ENCODE measurements around the gene GORAB. TPM values are rescaled to one million over a fixed set of nuclear protein-coding genes. Genes with fewer than 3 reads are reported as not detected.

The GORAB gene
- total and polyA plus RNA-seq, 4 donors = 12.1 to 18.3 (median 13.2) TPM

GRCh38 chr1:170511038-170511437 is 20.9 kb upstream of the GORAB start:
- Histone ChIP-seq H3K4me1 (ENCODE audit: control insufficient read depth, insufficient read depth, low read length) (no peaks in the 10 kb centered on the region), H3K27me3 (ENCODE audit: control insufficient read depth, insufficient read depth, low read length) (no peaks in the 10 kb centered on the region), H3K36me3 (ENCODE audit: control insufficient read depth, insufficient read depth, low read length) (no peaks in the 10 kb centered on the region), H3K4me3 (ENCODE audit: low read depth, low read length) (no peak overlapping the region), H3K9me3 (ENCODE audit: control insufficient read depth, insufficient read depth, low read length) (no peaks in the 10 kb centered on the region), H3K27ac (ENCODE audit: low read depth, low read length) (no peak overlapping the region)
- 63% methylated on average over 4 of the region's 5 CpGs for WGBS (ENCODE audit: insufficient coverage)
- peak in 1 of 6 donors; percentile 9 for DNase-seq (ENCODE audit: low read depth in 4 of 6, low spot score in 6 of 6)

GRCh38 chr1:170513138-170513537 is 18.8 kb upstream of the GORAB start:
- no peak for DNase-seq (ENCODE audit: low read depth in 4 of 6, low spot score in 6 of 6)
- Histone ChIP-seq H3K27me3 (ENCODE audit: control insufficient read depth, insufficient read depth, low read length) (no peaks in the 10 kb centered on the region), H3K27ac (ENCODE audit: low read depth, low read length) (no peak overlapping the region), H3K4me1 (ENCODE audit: control insufficient read depth, insufficient read depth, low read length) (no peaks in the 10 kb centered on the region), H3K36me3 (ENCODE audit: control insufficient read depth, insufficient read depth, low read length) (no peaks in the 10 kb centered on the region), H3K9me3 (ENCODE audit: control insufficient read depth, insufficient read depth, low read length) (no peaks in the 10 kb centered on the region), H3K4me3 (ENCODE audit: low read depth, low read length) (no peak overlapping the region)
- no CpG with 5 or more reads among the region's 1 CpG for WGBS (ENCODE audit: insufficient coverage)

GRCh38 chr1:170518185-170518834 is 13.7 kb upstream of the GORAB start:
- Histone ChIP-seq H3K4me3 (ENCODE audit: low read depth, low read length) (no peak overlapping the region), H3K27me3 (ENCODE audit: control insufficient read depth, insufficient read depth, low read length) (no peaks in the 10 kb centered on the region), H3K9me3 (ENCODE audit: control insufficient read depth, insufficient read depth, low read length) (no peaks in the 10 kb centered on the region), H3K27ac (ENCODE audit: low read depth, low read length) (no peak overlapping the region), H3K4me1 (ENCODE audit: control insufficient read depth, insufficient read depth, low read length) (no peaks in the 10 kb centered on the region), H3K36me3 (ENCODE audit: control insufficient read depth, insufficient read depth, low read length) (no peaks in the 10 kb centered on the region)
- WGBS (ENCODE audit: insufficient coverage) = 90% methylated on average over 1 of the region's 4 CpGs
- no peak for DNase-seq (ENCODE audit: low read depth in 4 of 6, low spot score in 6 of 6)

GRCh38 chr1:170518965-170519364 is 13.0 kb upstream of the GORAB start:
- DNase-seq (ENCODE audit: low read depth in 4 of 6, low spot score in 6 of 6) = no peak
- Histone ChIP-seq H3K27ac (ENCODE audit: low read depth, low read length) (no peak overlapping the region), H3K27me3 (ENCODE audit: control insufficient read depth, insufficient read depth, low read length) (no peaks in the 10 kb centered on the region), H3K4me1 (ENCODE audit: control insufficient read depth, insufficient read depth, low read length) (no peaks in the 10 kb centered on the region), H3K4me3 (ENCODE audit: low read depth, low read length) (no peak overlapping the region), H3K36me3 (ENCODE audit: control insufficient read depth, insufficient read depth, low read length) (no peaks in the 10 kb centered on the region), H3K9me3 (ENCODE audit: control insufficient read depth, insufficient read depth, low read length) (no peaks in the 10 kb centered on the region)
- no CpG with 5 or more reads among the region's 3 CpGs for WGBS (ENCODE audit: insufficient coverage)

GRCh38 chr1:170520601-170521000 is 11.4 kb upstream of the GORAB start:
- Histone ChIP-seq H3K9me3 (ENCODE audit: control insufficient read depth, insufficient read depth, low read length) (no peaks in the 10 kb centered on the region), H3K27me3 (ENCODE audit: control insufficient read depth, insufficient read depth, low read length) (no peaks in the 10 kb centered on the region), H3K4me1 (ENCODE audit: control insufficient read depth, insufficient read depth, low read length) (no peaks in the 10 kb centered on the region), H3K4me3 (ENCODE audit: low read depth, low read length) (no peak overlapping the region), H3K27ac (ENCODE audit: low read depth, low read length) (no peak overlapping the region), H3K36me3 (ENCODE audit: control insufficient read depth, insufficient read depth, low read length) (no peaks in the 10 kb centered on the region)
- no peak for DNase-seq (ENCODE audit: low read depth in 4 of 6, low spot score in 6 of 6)

- no peak for DNase-seq (ENCODE audit: low read depth in 4 of 6, low spot score in 6 of 6)
- Histone ChIP-seq H3K4me1 (ENCODE audit: control insufficient read depth, insufficient read depth, low read length) (no peaks in the 10 kb centered on the region), H3K4me3 (ENCODE audit: low read depth, low read length) (no peak overlapping the region), H3K36me3 (ENCODE audit: control insufficient read depth, insufficient read depth, low read length) (no peaks in the 10 kb centered on the region), H3K27me3 (ENCODE audit: control insufficient read depth, insufficient read depth, low read length) (no peaks in the 10 kb centered on the region), H3K9me3 (ENCODE audit: control insufficient read depth, insufficient read depth, low read length) (no peaks in the 10 kb centered on the region), H3K27ac (ENCODE audit: low read depth, low read length) (no peak overlapping the region)
Observed at GRCh38 chr1:170521818-170522217, 10.1 kb upstream of the GORAB start.

- Histone ChIP-seq H3K27me3 (ENCODE audit: control insufficient read depth, insufficient read depth, low read length) (no peaks in the 10 kb centered on the region), H3K4me1 (ENCODE audit: control insufficient read depth, insufficient read depth, low read length) (peaks cover 3% of the 10 kb centered on the region), H3K9me3 (ENCODE audit: control insufficient read depth, insufficient read depth, low read length) (no peaks in the 10 kb centered on the region), H3K36me3 (ENCODE audit: control insufficient read depth, insufficient read depth, low read length) (no peaks in the 10 kb centered on the region), H3K4me3 (ENCODE audit: low read depth, low read length) (peak overlapping the region; percentile 61), H3K27ac (ENCODE audit: low read depth, low read length) (peak overlapping the region; percentile 93)
- whole genome bisulfite sequencing (ENCODE audit: insufficient coverage) = 24% methylated on average over 17 of the region's 29 CpGs
- peak in 4 of 6 donors; percentile 4 to 48 (median 14) for DNase-seq (ENCODE audit: low read depth in 4 of 6, low spot score in 6 of 6)
Observed at GRCh38 chr1:170530972-170531757, 801 bp upstream of the GORAB start.

GRCh38 chr1:170533298-170533697 is 1.3 kb downstream of the GORAB start:
- Histone ChIP-seq H3K36me3 (ENCODE audit: control insufficient read depth, insufficient read depth, low read length) (no peaks in the 10 kb centered on the region), H3K9me3 (ENCODE audit: control insufficient read depth, insufficient read depth, low read length) (no peaks in the 10 kb centered on the region), H3K27ac (ENCODE audit: low read depth, low read length) (no peak overlapping the region), H3K4me3 (ENCODE audit: low read depth, low read length) (peak overlapping the region; percentile 61), H3K27me3 (ENCODE audit: control insufficient read depth, insufficient read depth, low read length) (no peaks in the 10 kb centered on the region), H3K4me1 (ENCODE audit: control insufficient read depth, insufficient read depth, low read length) (peaks cover 3% of the 10 kb centered on the region)
- DNase-seq (ENCODE audit: low read depth in 4 of 6, low spot score in 6 of 6) = no peak
- WGBS (ENCODE audit: insufficient coverage) = no CpG with 5 or more reads among the region's 3 CpGs

- Histone ChIP-seq H3K36me3 (ENCODE audit: control insufficient read depth, insufficient read depth, low read length) (no peaks in the 10 kb centered on the region), H3K27me3 (ENCODE audit: control insufficient read depth, insufficient read depth, low read length) (no peaks in the 10 kb centered on the region), H3K4me3 (ENCODE audit: low read depth, low read length) (no peak overlapping the region), H3K4me1 (ENCODE audit: control insufficient read depth, insufficient read depth, low read length) (peaks cover 3% of the 10 kb centered on the region), H3K9me3 (ENCODE audit: control insufficient read depth, insufficient read depth, low read length) (no peaks in the 10 kb centered on the region), H3K27ac (ENCODE audit: low read depth, low read length) (no peak overlapping the region)
- DNase-seq (ENCODE audit: low read depth in 4 of 6, low spot score in 6 of 6) = no peak
- WGBS (ENCODE audit: insufficient coverage) = 100% methylated on average over 2 of the region's 6 CpGs
Observed at GRCh38 chr1:170534626-170535147, 2.7 kb downstream of the GORAB start.

GRCh38 chr1:170535418-170535817 is 3.5 kb downstream of the GORAB start:
- DNase-seq (ENCODE audit: low read depth in 4 of 6, low spot score in 6 of 6) = no peak
- no peak overlapping the region for H3K27ac ChIP-seq (ENCODE audit: low read depth, low read length)
- no peaks in the 10 kb centered on the region for H3K27me3 ChIP-seq (ENCODE audit: control insufficient read depth, insufficient read depth, low read length)
- no peak overlapping the region for H3K4me3 ChIP-seq (ENCODE audit: low read depth, low read length)
- H3K9me3 ChIP-seq (ENCODE audit: control insufficient read depth, insufficient read depth, low read length) = no peaks in the 10 kb centered on the region
- H3K4me1 ChIP-seq (ENCODE audit: control insufficient read depth, insufficient read depth, low read length) = peaks cover 3% of the 10 kb centered on the region
- no peaks in the 10 kb centered on the region for H3K36me3 ChIP-seq (ENCODE audit: control insufficient read depth, insufficient read depth, low read length)
- 92% methylated on average over 2 of the region's 2 CpGs for WGBS (ENCODE audit: insufficient coverage)
